Peyer's patch (tissue), 4 donors: Measurements from ENCODE around the gene ABHD6.

Experiments
- CTCF ChIP-seq, 6 experiments: fragments of 450-650 bp in 4 of 6; fragments of 200-600 bp in 2 of 6; sonication (generic) in 1 of 6; IDR thresholded peaks; one replicate each; pipeline ENCODE4 v1.5.1; 2017 to 2019; ENCODE audit warnings: antibody characterized with exemption in 6 of 6, mild to moderate bottlenecking in 3 of 6, moderate library complexity in 1 of 6
- POLR2A ChIP-seq, 2 donors: fragments of 450-650 bp; IDR thresholded peaks; one replicate each; pipeline ENCODE4 v1.5.1; 2017; ENCODE audit warnings: antibody characterized with exemption in 2 of 2, mild to moderate bottlenecking in 2 of 2, moderate library complexity in 2 of 2

GRCh38 chr3:58322793-58323192 is 85.2 kb downstream of the ABHD6 start:
- TF ChIP-seq CTCF (IDR thresholded peaks at IDR 0.05): no peak
- no peak for TF ChIP-seq POLR2A (IDR thresholded peaks at IDR 0.05)
